Measurements from ENCODE around the gene TMEM14B. TPM values are rescaled to one million over a fixed set of nuclear protein-coding genes. Genes with fewer than 3 reads are reported as not detected.
"Not testable (repeated sequence)": the region's sequence is repeated elsewhere in the genome, so short reads cannot be mapped to it uniquely, and the experiment has no call there.

The TMEM14B gene
- 10 to 100 TPM; 77.2 to 99.3 TPM for total RNA-seq

DNA sequence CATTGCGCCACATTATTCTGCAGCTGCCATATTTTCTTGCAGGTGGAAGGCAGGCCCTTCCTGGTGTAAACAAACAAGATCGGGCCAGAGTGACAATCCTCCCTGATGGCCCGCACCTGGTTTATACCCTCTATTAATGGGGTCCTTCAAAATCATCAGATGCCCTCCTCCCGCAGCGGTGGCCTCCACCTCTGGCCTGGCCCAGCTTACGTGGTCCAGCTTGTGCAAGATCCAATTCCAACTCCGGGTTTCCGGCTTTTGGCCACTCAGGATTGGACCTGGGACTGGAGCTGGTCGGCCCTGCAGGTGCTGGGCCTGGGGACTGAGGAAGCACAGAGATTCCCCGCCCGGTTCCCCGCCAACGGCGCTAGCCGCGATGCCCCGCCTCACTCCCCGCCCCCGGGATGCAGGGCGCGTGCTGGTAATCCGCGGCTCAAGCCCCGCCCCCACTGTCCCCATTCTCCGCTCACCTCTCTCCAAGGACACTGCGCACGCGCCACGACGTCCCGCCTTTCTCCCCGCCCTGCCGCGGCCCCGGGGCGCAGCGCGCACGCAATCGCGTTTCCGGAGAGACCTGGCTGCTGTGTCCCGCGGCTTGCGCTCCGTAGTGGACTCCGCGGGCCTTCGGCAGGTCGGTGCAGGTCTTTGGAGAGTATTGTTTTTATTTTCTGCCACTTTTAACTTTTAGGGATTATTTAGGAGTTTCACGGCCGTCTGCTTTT is at the start of gene TMEM14B:
Gene TMEM14B, plus strand, starts transcription at position 555 of the 722 bp plus-strand sequence. CDS start 1,441 bp downstream, outside the sequence.
- H3K4me1 Mint-ChIP-seq, result peaks cover 40% of the 10 kb centered on the region
- H3K4me3 Mint-ChIP-seq, result peak within 1 kb of the TSS; percentile 95
- no peaks in the 10 kb centered on the region for H3K9me3 Mint-ChIP-seq (ENCODE audit: low read depth)
- H3K27me3 Mint-ChIP-seq, result no peaks in the 10 kb centered on the region
- H3K27ac Mint-ChIP-seq, result peak within 1 kb of the TSS; percentile 95
- POLR2A ChIA-PET, result interaction anchor here (0.5 to 3.0 kb wide), 4 partner anchors 25 to 53 kb away, joined by 4 to 19 read pairs (median 8); partner anchors contain the start of genes C6orf52, PAK1IP1 and TMEM14C
- peaks cover 19% of the 10 kb centered on the region for H3K36me3 Mint-ChIP-seq (ENCODE audit: low read depth)
- CTCF ChIA-PET, result interaction anchor here (0.6 to 2.1 kb wide), 11 partner anchors 12 to 415 kb away, joined by 3 to 9 read pairs (median 3); partner anchors contain the start of genes C6orf52, PAK1IP1 and TMEM14C
- DNase-seq (peak; percentile 100), ATAC-seq (peak; percentile 98)
- intact Hi-C loops (cut with DNase I, micrococcal nuclease), result loop anchor here (1.0 to 2.0 kb wide), 9 partner anchors 24 to 790 kb away; partner anchors contain the start of genes C6orf52 (in 2 of the 2), MAK (in 2 of the 2), PAK1IP1 (in 2 of the 2) and TMEM14C (in 2 of the 2)

DNA sequence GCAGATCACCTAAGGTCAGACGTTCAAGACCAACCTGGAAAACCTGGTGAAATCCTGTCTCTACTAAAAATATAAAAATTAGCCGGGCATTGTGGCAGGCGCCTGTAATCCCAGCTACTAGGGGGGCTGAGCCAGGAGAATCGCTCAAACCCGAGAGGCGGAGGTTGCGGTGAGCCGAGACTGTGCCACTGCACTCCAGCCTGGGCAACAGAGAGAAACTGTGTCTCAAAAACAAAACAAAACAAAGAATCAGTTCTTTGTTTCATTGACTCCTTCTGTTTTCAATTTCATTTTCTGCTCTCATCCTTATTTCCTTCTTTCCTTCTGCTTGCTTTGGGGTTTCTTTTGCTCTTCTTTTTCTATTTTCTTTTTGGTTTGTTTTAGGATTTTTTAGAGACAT is 33.6 kb upstream of the TMEM14B start:
- peaks cover 8% of the 10 kb centered on the region for H3K4me1 Mint-ChIP-seq
- ChIA-PET POLR2A (no interaction called here), CTCF (no interaction called here)
- H3K27ac Mint-ChIP-seq, result peak overlapping the region; percentile 61
- peaks cover 2% of the 10 kb centered on the region for H3K9me3 Mint-ChIP-seq (ENCODE audit: low read depth)
- DNase-seq (no peak), ATAC-seq (no peak)
- H3K4me3 Mint-ChIP-seq, result no peak overlapping the region
- intact Hi-C loops (cut with DNase I, micrococcal nuclease), result no loop called here
- H3K36me3 Mint-ChIP-seq (ENCODE audit: low read depth), result peaks cover 15% of the 10 kb centered on the region
- no peaks in the 10 kb centered on the region for H3K27me3 Mint-ChIP-seq

DNA sequence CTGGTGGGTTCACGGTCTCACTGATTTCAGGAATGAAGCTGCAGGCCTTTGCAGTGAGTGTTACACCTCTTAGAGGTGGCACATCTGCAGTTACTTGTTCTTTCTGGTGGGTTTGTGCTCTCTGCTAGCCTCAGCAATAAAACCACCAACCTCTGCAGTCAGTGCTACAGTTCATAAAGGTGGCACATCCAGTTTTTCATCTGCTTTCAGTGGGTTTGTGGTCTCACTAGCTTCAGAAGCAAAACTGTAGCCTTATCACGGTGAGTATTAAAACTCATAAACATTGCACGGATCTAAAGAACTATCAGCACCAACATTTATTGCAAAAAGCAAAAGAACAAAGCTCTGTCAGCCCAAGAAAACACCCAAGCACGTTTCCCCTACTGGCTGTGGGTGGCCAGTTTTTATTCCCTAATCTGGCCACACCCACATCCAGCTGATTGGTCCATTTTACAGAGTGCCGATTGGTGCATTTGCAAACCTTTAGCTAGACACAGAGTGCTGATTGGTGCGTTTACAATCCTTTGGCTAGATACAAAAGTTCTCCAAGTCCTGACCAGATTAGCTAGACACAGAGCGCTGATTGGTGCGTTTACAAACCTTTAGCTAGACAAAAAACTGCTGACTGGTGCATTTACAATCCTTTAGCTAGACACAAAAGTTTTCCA is 28.2 kb upstream of the TMEM14B start:
- intact Hi-C loops (cut with DNase I, micrococcal nuclease), result loop anchor here in 1 of 2 experiments (1.0 kb wide), 1 partner anchor 24 kb away; no protein-coding TSS in a partner anchor
- CTCF ChIA-PET, result interaction anchor here (0.6 to 1.8 kb wide), 7 partner anchors 9 to 153 kb away, joined by 3 to 9 read pairs (median 3); partner anchors contain the start of genes C6orf52 and PAK1IP1

DNA sequence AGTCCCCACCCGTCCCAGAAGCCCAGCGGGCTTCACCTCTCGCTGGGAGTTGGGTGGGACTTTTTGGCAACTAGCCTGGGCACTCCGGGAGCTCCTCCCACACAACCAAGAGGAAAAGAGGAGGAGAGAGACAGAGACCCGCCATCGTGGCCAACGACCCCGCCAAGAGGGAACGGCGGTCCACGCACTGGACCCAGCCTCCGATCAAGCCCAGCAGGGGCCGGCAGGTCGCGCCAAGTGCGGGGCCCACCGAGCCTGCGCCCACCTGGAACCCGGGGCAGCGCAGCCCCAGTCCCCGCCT is 27.7 kb upstream of the TMEM14B start:
- no peak for ATAC-seq
- intact Hi-C loops (cut with DNase I, micrococcal nuclease), result loop anchor here (1.0 to 2.0 kb wide), 2 partner anchors 25 to 119 kb away; partner anchors contain the start of gene MAK (in 1 of the 2)
- DNase-seq, result no peak
- ChIA-PET CTCF (interaction anchor here (0.6 to 1.8 kb wide), 6 partner anchors 10 to 107 kb away, joined by 3 to 9 read pairs (median 4); partner anchors contain the start of genes C6orf52 and PAK1IP1), POLR2A (interaction anchor here (0.6 to 4.2 kb wide), 2 partner anchors 25 to 1291 kb away, joined by 3 to 29 read pairs; partner anchors contain the start of genes C6orf52 and PAK1IP1)
- peaks cover 6% of the 10 kb centered on the region for H3K9me3 Mint-ChIP-seq (ENCODE audit: low read depth)
- peak overlapping the region; percentile 92 for H3K27ac Mint-ChIP-seq
- H3K4me3 Mint-ChIP-seq, result peak overlapping the region; percentile 92
- H3K27me3 Mint-ChIP-seq, result no peaks in the 10 kb centered on the region
- peaks cover 41% of the 10 kb centered on the region for H3K4me1 Mint-ChIP-seq
- peaks cover 4% of the 10 kb centered on the region for H3K36me3 Mint-ChIP-seq (ENCODE audit: low read depth)

More for the DNA sequence above, 28.2 kb upstream of the TMEM14B start:
- Mint-ChIP-seq H3K27ac (peak overlapping the region; percentile 92), H3K9me3 (ENCODE audit: low read depth) (peaks cover 6% of the 10 kb centered on the region), H3K36me3 (ENCODE audit: low read depth) (peaks cover 4% of the 10 kb centered on the region), H3K27me3 (no peaks in the 10 kb centered on the region), H3K4me1 (peaks cover 36% of the 10 kb centered on the region), H3K4me3 (peak overlapping the region; percentile 92)
- DNase-seq (peak; percentile 72), ATAC-seq (peak; percentile 13)
- POLR2A ChIA-PET, result interaction anchor here (0.6 to 4.2 kb wide), 2 partner anchors 25 to 1291 kb away, joined by 3 to 29 read pairs; partner anchors contain the start of genes C6orf52 and PAK1IP1

DNA sequence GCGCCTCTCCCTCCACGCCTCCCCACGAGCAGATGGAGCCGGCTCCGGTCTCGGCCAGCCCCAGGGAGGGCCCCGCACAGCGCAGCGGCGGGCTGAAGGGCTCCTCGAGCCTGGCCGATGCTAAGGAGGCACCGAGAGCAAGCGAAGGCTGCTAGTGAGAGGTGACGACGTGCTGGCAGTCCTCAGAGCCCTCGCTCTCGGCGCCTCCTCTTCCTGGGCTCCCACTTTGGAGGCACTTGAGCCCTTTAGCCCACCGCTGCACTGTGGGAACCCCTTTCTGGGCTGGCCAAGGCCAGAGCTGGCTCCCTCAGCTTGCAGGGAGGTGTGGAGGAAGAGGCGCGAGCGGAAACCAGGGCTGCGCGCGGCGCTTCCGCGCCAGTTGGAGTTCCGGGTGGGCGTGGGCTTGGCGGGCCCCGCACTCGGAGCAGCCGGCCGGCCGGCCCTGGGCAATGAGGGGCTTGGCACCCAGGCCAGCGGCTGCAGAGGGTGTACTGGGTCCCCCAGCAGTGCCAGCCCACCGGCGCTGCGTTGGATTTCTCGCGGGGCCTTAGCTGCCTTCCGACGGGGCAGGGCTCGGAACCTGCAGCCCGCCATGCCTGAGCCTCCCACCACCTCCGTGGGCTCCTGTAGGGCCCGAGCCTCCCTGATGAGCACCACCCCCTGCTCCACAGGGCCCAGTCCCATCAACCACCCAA is 27.2 kb upstream of the TMEM14B start:
- intact Hi-C loops (cut with DNase I, micrococcal nuclease), result loop anchor here in 1 of 2 experiments (2.0 kb wide), 1 partner anchor 118 kb away; the partner anchor contains the start of gene MAK
- peaks cover 7% of the 10 kb centered on the region for H3K36me3 Mint-ChIP-seq (ENCODE audit: low read depth)
- DNase-seq, result peak; percentile 73
- peak; percentile 27 for ATAC-seq
- peaks cover 44% of the 10 kb centered on the region for H3K4me1 Mint-ChIP-seq
- H3K4me3 Mint-ChIP-seq, result peak overlapping the region; percentile 92
- peaks cover 6% of the 10 kb centered on the region for H3K9me3 Mint-ChIP-seq (ENCODE audit: low read depth)
- H3K27ac Mint-ChIP-seq, result peak overlapping the region; percentile 93
- ChIA-PET CTCF (interaction anchor here (0.8 to 1.8 kb wide), 6 partner anchors 10 to 242 kb away, joined by 4 to 9 read pairs (median 6); partner anchors contain the start of genes C6orf52 and PAK1IP1), POLR2A (interaction anchor here (1.0 to 4.2 kb wide), 2 partner anchors 26 to 118 kb away, joined by 3 to 29 read pairs; partner anchors contain the start of genes C6orf52, MAK and PAK1IP1)
- no peaks in the 10 kb centered on the region for H3K27me3 Mint-ChIP-seq

DNA sequence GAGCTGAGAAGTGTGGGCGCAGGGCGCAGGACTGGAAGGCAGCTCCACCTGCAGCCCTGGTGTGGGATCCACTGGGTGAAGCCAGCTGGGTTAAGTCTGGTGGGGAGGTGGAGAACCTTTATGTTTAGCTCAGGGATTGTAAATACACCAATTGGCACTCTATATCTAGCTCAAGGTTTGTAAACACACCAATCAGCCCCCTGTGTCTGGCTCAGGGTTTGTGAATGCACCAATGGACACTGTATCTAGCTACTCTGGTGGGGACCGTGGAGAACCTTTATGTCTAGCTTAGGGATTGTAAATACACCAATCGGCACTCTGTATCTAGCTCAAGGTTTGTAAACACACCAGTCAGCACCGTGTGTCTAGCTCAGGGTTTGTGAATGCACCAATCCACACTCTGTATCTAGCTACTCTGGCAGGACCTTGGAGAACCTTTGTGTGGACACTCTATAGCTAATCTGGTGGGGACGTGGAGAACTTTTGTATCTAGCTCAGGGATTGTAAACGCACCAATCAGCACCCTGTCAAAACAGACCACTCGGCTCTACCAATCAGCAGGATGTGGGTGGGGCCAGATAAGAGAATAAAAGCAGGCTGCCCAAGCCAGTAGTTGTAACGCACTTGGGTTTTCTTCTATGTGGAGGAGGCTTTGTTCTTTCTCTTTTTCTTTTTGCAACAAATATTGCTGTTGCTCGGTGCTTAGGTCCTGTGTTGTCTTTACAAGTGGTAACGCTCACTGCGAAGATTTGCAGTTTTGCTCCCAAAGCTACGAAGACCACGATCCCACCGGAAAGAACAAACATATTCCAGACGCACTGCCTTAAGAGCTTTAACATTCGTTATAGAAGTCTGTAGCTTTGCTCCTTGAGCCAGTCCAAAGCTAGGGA is 26.4 kb upstream of the TMEM14B start:
- peaks cover 11% of the 10 kb centered on the region for H3K36me3 Mint-ChIP-seq (ENCODE audit: low read depth)
- not testable (repeated sequence) for H3K9me3 Mint-ChIP-seq (ENCODE audit: low read depth); ATAC-seq; H3K27me3 Mint-ChIP-seq
- peak overlapping the region; percentile 93 for H3K27ac Mint-ChIP-seq
- peak overlapping the region; percentile 92 for H3K4me3 Mint-ChIP-seq
- ChIA-PET CTCF (interaction anchor here (1.4 to 1.6 kb wide), 3 partner anchors 22 to 243 kb away, joined by 4 to 5 read pairs (median 5); no protein-coding TSS in a partner anchor), POLR2A (interaction anchor here (0.7 to 4.2 kb wide), 5 partner anchors 17 to 208 kb away, joined by 3 to 29 read pairs (median 3); partner anchors contain the start of genes C6orf52, MAK, PAK1IP1 and TMEM14B)
- DNase-seq, result peak; percentile 63
- intact Hi-C loops (cut with DNase I, micrococcal nuclease), result loop anchor here in 1 of 2 experiments (2.0 kb wide), 1 partner anchor 118 kb away; the partner anchor contains the start of gene MAK
- peaks cover 49% of the 10 kb centered on the region for H3K4me1 Mint-ChIP-seq

DNA sequence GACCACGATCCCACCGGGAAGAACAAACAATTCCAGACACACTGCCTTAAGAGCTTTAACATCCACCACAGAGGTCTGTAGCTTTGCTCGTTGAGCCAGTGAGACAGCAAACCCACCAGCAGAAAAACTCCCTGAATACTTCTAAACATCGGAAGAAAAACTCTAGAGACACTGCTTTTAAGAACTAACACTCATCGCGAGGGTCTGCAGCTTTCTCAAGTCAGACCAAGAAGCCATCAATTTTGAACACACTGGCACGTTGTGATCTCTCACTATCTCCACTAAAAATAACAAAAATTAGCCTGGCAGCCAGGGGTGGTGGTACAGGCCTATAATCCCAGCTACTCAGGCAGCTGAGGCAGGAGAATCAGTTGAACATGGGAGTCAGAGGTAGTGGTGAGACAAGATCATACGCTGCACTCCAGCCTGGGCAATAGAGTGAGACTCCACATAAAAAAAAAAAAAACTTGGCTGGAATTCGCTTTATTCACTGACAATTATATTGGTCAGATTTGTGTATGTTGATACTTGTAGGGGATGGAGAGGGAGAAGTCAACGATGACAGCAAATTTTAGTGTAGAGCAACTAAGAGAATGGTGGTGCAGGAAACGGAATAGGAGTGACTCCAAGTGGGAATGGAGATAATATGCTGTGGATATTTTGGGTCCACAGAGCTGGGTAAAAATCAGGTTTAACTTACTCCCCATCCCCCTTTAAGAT is 25.6 kb upstream of the TMEM14B start:
- H3K27ac Mint-ChIP-seq, result peak overlapping the region; percentile 93
- no peak for ATAC-seq
- ChIA-PET POLR2A (interaction anchor here (0.7 to 4.2 kb wide), 6 partner anchors 18 to 209 kb away, joined by 3 to 29 read pairs (median 4); partner anchors contain the start of genes C6orf52, MAK, PAK1IP1 and TMEM14B), CTCF (interaction anchor here (1.2 to 1.6 kb wide), 4 partner anchors 21 to 244 kb away, joined by 3 to 5 read pairs (median 4); no protein-coding TSS in a partner anchor)
- H3K27me3 Mint-ChIP-seq, result no peaks in the 10 kb centered on the region
- intact Hi-C loops (cut with DNase I, micrococcal nuclease), result loop anchor here in 1 of 2 experiments (1.0 to 2.0 kb wide), 4 partner anchors 79 to 371 kb away; partner anchors contain the start of genes MAK and SMIM13
- H3K9me3 Mint-ChIP-seq (ENCODE audit: low read depth), result peaks cover 6% of the 10 kb centered on the region
- H3K4me1 Mint-ChIP-seq, result peaks cover 49% of the 10 kb centered on the region
- DNase-seq, result no peak
- H3K36me3 Mint-ChIP-seq (ENCODE audit: low read depth), result peaks cover 19% of the 10 kb centered on the region
- H3K4me3 Mint-ChIP-seq, result peak overlapping the region; percentile 92

DNA sequence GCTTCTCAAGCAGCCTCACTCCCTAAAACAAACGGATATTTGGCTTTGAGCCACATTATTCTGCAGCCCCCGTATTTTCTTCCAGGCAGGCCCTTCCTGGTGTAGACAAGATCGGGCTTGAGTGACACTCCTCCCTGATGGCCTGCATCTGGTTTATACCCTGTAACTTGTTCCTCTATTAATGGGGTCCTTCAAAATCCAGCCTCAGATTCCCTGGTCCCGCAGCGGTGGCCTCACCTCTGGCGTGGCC is 25.1 kb upstream of the TMEM14B start:
- peak overlapping the region; percentile 93 for H3K27ac Mint-ChIP-seq
- intact Hi-C loops (cut with DNase I, micrococcal nuclease), result loop anchor here in 1 of 2 experiments (1.0 to 2.0 kb wide), 3 partner anchors 78 to 371 kb away; partner anchors contain the start of gene SMIM13
- DNase-seq, result no peak
- H3K4me3 Mint-ChIP-seq, result peak overlapping the region; percentile 92
- peaks cover 6% of the 10 kb centered on the region for H3K9me3 Mint-ChIP-seq (ENCODE audit: low read depth)
- peaks cover 21% of the 10 kb centered on the region for H3K36me3 Mint-ChIP-seq (ENCODE audit: low read depth)
- CTCF ChIA-PET, result interaction anchor here (1.2 kb wide), 1 partner anchor 26 kb away, joined by 3 read pairs; no protein-coding TSS in a partner anchor
- no peak for ATAC-seq
- H3K4me1 Mint-ChIP-seq, result peaks cover 49% of the 10 kb centered on the region
- no peaks in the 10 kb centered on the region for H3K27me3 Mint-ChIP-seq
- POLR2A ChIA-PET, result interaction anchor here (1.0 to 4.2 kb wide), 3 partner anchors 25 to 116 kb away, joined by 4 to 29 read pairs (median 19); partner anchors contain the start of genes C6orf52, MAK, PAK1IP1 and TMEM14B
